GM13977 (cell line): ENCODE results near the gene HIP1.

Source experiments
- DNase-seq: peaks from one replicate; pipeline ENCODE4 v3.0.0; 2012; ENCODE audit warnings: low spot score
- CTCF ChIP-seq: IDR thresholded peaks from 2 replicates; pipeline ENCODE4 v1.5.1; 2012; ENCODE audit warnings: mild to moderate bottlenecking, control low read depth; ENCODE audit not compliant: insufficient read depth; ENCODE audit errors: extremely low read depth, missing control alignments
- in situ Hi-C: fragments of 300-500 bp; cut with MboI; formaldehyde crosslinking; loops from one replicate; pipeline ENCODE4 v1.12.0; 2022; ENCODE audit warnings: low sequenced_read_pairs, low pct_unique_long_range_greater_than_20kb, mixed read lengths, inconsistent platforms; ENCODE audit not compliant: unreplicated experiment

HIP1 gene

GRCh38 chr7:75584354-75584753, 154.4 kb downstream of the HIP1 start:
- DNase-seq = no peak
- in situ Hi-C loops = no loop called here
- no peak for TF ChIP-seq CTCF

- TF ChIP-seq CTCF = no peak
- no peak for DNase-seq
- in situ Hi-C loops = no loop called here
Measured at GRCh38 chr7:75583255-75583654, 155.5 kb downstream of the HIP1 start.

GRCh38 chr7:75579899-75580298, 158.8 kb downstream of the HIP1 start:
- no peak for DNase-seq
- in situ Hi-C loops = no loop called here
- TF ChIP-seq CTCF = no peak

DNA sequence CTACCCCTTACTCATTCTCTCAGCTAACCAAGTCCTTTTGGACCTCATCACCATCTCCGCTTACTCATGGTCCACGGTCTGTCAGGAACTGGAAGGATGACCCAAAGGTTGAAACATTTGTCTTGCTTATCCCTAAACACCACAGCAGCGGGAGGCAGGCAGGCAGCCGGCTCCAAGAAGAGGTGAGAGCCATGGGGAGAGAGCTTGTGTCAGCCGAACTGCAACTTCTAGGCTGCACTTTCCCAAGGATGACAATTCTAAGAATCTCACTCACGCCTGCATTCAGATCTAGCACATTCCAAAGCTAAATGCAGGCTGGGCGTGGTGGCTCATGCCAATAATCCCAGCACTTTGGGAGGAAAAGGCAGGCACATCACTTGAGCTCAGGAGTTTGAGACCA, 160.7 kb downstream of the HIP1 start:
- no peak for DNase-seq
- in situ Hi-C loops = no loop called here
- TF ChIP-seq CTCF = no peak

- DNase-seq = no peak
- no peak for TF ChIP-seq CTCF
- in situ Hi-C loops = no loop called here
Measured at GRCh38 chr7:75575488-75576121, 163.1 kb downstream of the HIP1 start.

GRCh38 chr7:75573477-75574019, 165.2 kb downstream of the HIP1 start:
- in situ Hi-C loops = no loop called here
- no peak for TF ChIP-seq CTCF
- DNase-seq = no peak
